DOHH2 (cell line): ENCODE measurements around the gene UBTD1.
"Not testable (repeated sequence)": the region's sequence is repeated elsewhere in the genome, so short reads cannot be mapped to it uniquely, and the experiment has no call there.

Source experiments
- H3F3A ChIP-seq: fragments of 200-600 bp; sonication (generic), shearing (Covaris generic); 2 replicates; pipeline ENCODE4 v1.6.0; 2016; ENCODE audit warnings: antibody characterized with exemption, mild to moderate bottlenecking; ENCODE audit not compliant: control insufficient read depth, insufficient read depth
- H3K27ac ChIP-seq: fragments of 200-600 bp; sonication (generic); 2 replicates; pipeline ENCODE4 v1.5.1; 2014; ENCODE audit warnings: low read depth, mild to moderate bottlenecking, low read length, moderate library complexity
- H3K27me3 ChIP-seq: fragments of 200-600 bp; sonication (generic); 2 replicates; pipeline ENCODE4 v1.6.1; 2014; ENCODE audit warnings: mild to moderate bottlenecking, low read length, mixed read lengths; ENCODE audit not compliant: control insufficient read depth
- H3K36me3 ChIP-seq: fragments of 200-600 bp; sonication (generic); 2 replicates; pipeline ENCODE4 v1.6.1; 2014; ENCODE audit warnings: mild to moderate bottlenecking, low read length, moderate library complexity, mixed read lengths; ENCODE audit not compliant: control insufficient read depth
- H3K4me1 ChIP-seq: fragments of 200-600 bp; sonication (generic); 2 replicates; pipeline ENCODE4 v1.6.1; 2014; ENCODE audit warnings: mild to moderate bottlenecking, low read length, mixed read lengths; ENCODE audit not compliant: control insufficient read depth
- H3K4me2 ChIP-seq: fragments of 200-600 bp; sonication (generic); 2 replicates; pipeline ENCODE4 v1.6.0; 2014; ENCODE audit warnings: mild to moderate bottlenecking, low read length, moderate library complexity
- H3K4me3 ChIP-seq: fragments of 200-600 bp; sonication (generic); 2 replicates; pipeline ENCODE4 v1.5.1; 2014; ENCODE audit warnings: mild to moderate bottlenecking, low read length, mixed read lengths
- H3K79me2 ChIP-seq: fragments of 200-600 bp; sonication (generic); 2 replicates; pipeline ENCODE4 v1.6.1; 2014; ENCODE audit warnings: mild to moderate bottlenecking, low read length, mixed read lengths; ENCODE audit not compliant: control insufficient read depth
- H3K9me2 ChIP-seq: fragments of 200-600 bp; sonication (generic); replicated peaks from 2 replicates; pipeline ENCODE4 v1.6.1; 2014; ENCODE audit warnings: mild to moderate bottlenecking, low read length, mixed read lengths; ENCODE audit not compliant: control insufficient read depth
- H3K9me3 ChIP-seq: fragments of 200-600 bp; sonication (generic); 2 replicates; pipeline ENCODE4 v1.6.1; 2014; ENCODE audit warnings: antibody characterized with exemption, low read length, mixed read lengths; ENCODE audit not compliant: control insufficient read depth, insufficient read depth
- H4K20me1 ChIP-seq: fragments of 200-600 bp; sonication (generic); 2 replicates; pipeline ENCODE4 v1.6.0; 2014; ENCODE audit warnings: low read depth, mild to moderate bottlenecking, antibody characterized with exemption, low read length, moderate library complexity; ENCODE audit not compliant: control insufficient read depth, insufficient read depth
- CTCF ChIP-seq: fragments of 200-600 bp; sonication (generic); IDR thresholded peaks from one replicate; pipeline ENCODE4 v1.5.1; 2014; ENCODE audit warnings: antibody characterized with exemption, mild to moderate bottlenecking, low read depth, low read length; ENCODE audit not compliant: poor library complexity, severe bottlenecking
- EZH2phosphoT487 ChIP-seq: fragments of 200-600 bp; sonication (generic); IDR thresholded peaks from 2 replicates; pipeline ENCODE4 v1.6.1; 2017; ENCODE audit warnings: borderline replicate concordance, mild to moderate bottlenecking, antibody characterized with exemption, low read length, moderate library complexity, mixed read lengths

The UBTD1 gene

GRCh38 chr10:97525086-97525485 is 26.4 kb downstream of the UBTD1 start:
- H3K9me2 ChIP-seq: no peaks in the 10 kb centered on the region
- H3K4me1 ChIP-seq: no peaks in the 10 kb centered on the region
- no peaks in the 10 kb centered on the region for H4K20me1 ChIP-seq
- no peak overlapping the region for H3K4me3 ChIP-seq
- no peaks in the 10 kb centered on the region for H3F3A ChIP-seq
- no peak overlapping the region for H3K4me2 ChIP-seq
- no peaks in the 10 kb centered on the region for H3K79me2 ChIP-seq
- H3K27ac ChIP-seq: no peak overlapping the region
- H3K36me3 ChIP-seq: no peaks in the 10 kb centered on the region
- no peaks in the 10 kb centered on the region for H3K9me3 ChIP-seq
- TF ChIP-seq EZH2phosphoT487: no peak
- no peak for TF ChIP-seq CTCF
- H3K27me3 ChIP-seq: peaks cover 7% of the 10 kb centered on the region

DNA sequence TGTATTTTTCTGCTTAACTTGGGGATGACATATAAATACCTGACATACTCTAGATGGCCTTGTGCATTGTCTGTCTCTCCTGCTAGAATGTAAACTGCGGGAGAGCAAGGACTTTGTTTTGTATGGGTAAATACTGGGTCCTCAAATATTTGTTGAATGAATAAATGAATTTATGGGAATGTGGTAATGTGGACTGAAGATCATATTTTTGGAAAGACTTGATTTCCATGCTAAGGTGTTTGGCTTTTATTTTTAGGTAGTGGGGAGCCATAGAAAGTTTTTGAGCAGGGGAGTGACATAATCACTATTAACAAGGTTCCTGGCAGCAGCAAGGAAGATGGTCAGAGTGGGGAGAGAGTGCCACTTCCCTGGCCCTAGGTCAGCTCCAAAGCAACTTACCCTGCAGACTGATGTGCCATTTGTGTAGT is 27.0 kb downstream of the UBTD1 start:
- H3K4me2 ChIP-seq: no peak overlapping the region
- H3K4me3 ChIP-seq: no peak overlapping the region
- H3K9me3 ChIP-seq: no peaks in the 10 kb centered on the region
- TF ChIP-seq EZH2phosphoT487 (no peak), CTCF (no peak)
- peaks cover under 1% of the 10 kb centered on the region for H3K27me3 ChIP-seq
- no peaks in the 10 kb centered on the region for H3K36me3 ChIP-seq
- H3K27ac ChIP-seq: no peak overlapping the region
- H3K4me1 ChIP-seq: no peaks in the 10 kb centered on the region
- no peaks in the 10 kb centered on the region for H4K20me1 ChIP-seq
- no peaks in the 10 kb centered on the region for H3K9me2 ChIP-seq
- no peaks in the 10 kb centered on the region for H3K79me2 ChIP-seq
- no peaks in the 10 kb centered on the region for H3F3A ChIP-seq

- H3K4me1 ChIP-seq, H4K20me1 ChIP-seq, H3K9me2 ChIP-seq, H3K4me2 ChIP-seq, H3K27me3 ChIP-seq, H3F3A ChIP-seq, H3K36me3 ChIP-seq, H3K4me3 ChIP-seq, H3K79me2 ChIP-seq, H3K27ac ChIP-seq, H3K9me3 ChIP-seq: not testable (repeated sequence)
Observed at GRCh38 chr10:97528876-97529275, 30.2 kb downstream of the UBTD1 start.

DNA sequence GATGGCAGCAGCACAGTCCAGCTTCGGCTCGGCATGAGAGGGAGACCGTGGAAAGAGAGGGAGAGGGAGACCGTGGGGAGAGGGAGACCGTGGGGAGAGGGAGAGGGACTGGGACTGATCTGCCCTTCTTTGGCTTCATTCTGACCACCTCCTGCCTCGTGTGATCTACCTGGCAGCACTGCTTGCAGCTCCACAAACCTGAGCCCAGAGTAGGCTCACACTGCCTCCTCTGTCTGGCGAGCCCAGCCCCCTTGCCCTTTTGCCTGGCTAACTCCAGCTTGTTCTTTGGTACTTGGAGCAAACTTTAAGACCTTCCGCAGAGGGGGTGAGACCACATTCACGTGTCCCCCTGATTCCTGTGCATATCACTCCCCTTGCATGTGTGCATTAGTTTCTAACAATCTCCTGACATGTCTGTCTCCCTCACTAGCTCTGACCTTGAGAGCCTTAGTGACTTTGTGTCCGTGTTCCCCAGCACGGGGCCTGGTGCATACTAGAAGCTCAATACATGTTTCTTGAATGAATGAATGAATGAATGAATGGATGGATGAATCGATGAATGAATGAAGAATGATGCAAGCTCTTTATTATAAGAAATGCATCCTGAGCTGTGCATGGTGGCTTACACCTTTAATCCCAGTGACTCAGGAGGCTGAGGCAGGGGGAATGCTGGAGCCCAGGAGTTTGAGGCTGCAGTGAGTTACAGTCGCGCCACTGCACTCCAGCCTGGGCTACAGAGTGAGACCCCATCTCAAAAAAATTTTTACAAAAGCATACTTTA is 31.2 kb downstream of the UBTD1 start:
- no peaks in the 10 kb centered on the region for H3K9me3 ChIP-seq
- H3K4me1 ChIP-seq: no peaks in the 10 kb centered on the region
- H3F3A ChIP-seq: no peaks in the 10 kb centered on the region
- H3K36me3 ChIP-seq: no peaks in the 10 kb centered on the region
- no peak overlapping the region for H3K4me3 ChIP-seq
- no peak for TF ChIP-seq EZH2phosphoT487
- no peak for TF ChIP-seq CTCF
- H3K9me2 ChIP-seq: no peaks in the 10 kb centered on the region
- H3K27ac ChIP-seq: no peak overlapping the region
- no peaks in the 10 kb centered on the region for H3K79me2 ChIP-seq
- H3K27me3 ChIP-seq: peaks cover 2% of the 10 kb centered on the region; the same call in 1 of the 2 replicates
- H4K20me1 ChIP-seq: no peaks in the 10 kb centered on the region
- no peak overlapping the region for H3K4me2 ChIP-seq
